CD4-positive, alpha-beta T cell (primary cell): ENCODE data around the gene KCNJ2. TPM values are rescaled to one million over a fixed set of nuclear protein-coding genes. Genes with fewer than 3 reads are reported as not detected.

Experiments used
- ATAC-seq: fragments of 200-7000 bp; cut with Tn5 transposase; one replicate; pipeline ENCODE4 v1.10.0; 2022; ENCODE audit warnings: mild to moderate bottlenecking; ENCODE audit not compliant: poor library complexity
- CTCF ChIA-PET: fragments of 350-600 bp; sonication (Branson Sonifier 250); formaldehyde crosslinking; loops from one replicate; lab custom pipeline; 2021; ENCODE audit warnings: antibody characterized with exemption, inconsistent platforms; lab: Charles Lee
- POLR2A ChIA-PET: fragments of 350-600 bp; sonication (Branson Sonifier 250); formaldehyde crosslinking; loops from one replicate; lab custom pipeline; 2021; ENCODE audit warnings: antibody characterized with exemption, inconsistent platforms; lab: Charles Lee
- DNase-seq, 14 experiments: peaks; one replicate each; pipeline ENCODE4 v3.0.0-alpha.2; 2013 to 2020; ENCODE audit warnings: mixed read lengths in 2 of 14
- H3K27ac ChIP-seq, 2 donors: one replicate each; pipeline versions ENCODE4 v1.5.1 to v1.7.0; 2013; ENCODE audit warnings: low read length in 2 of 2, low read depth in 1 of 2, mild to moderate bottlenecking in 1 of 2
- H3K27me3 ChIP-seq, 2 experiments: 1 replicate in 1 of 2; 2 replicates in 1 of 2; pipeline versions ENCODE4 v1.6.1 to v1.7.0; 2013; ENCODE audit warnings: low read length in 2 of 2, control low read depth in 1 of 2, mild to moderate bottlenecking in 1 of 2, moderate library complexity in 1 of 2; ENCODE audit not compliant: insufficient read depth in 2 of 2, control insufficient read depth in 1 of 2
- H3K36me3 ChIP-seq: one replicate; pipeline ENCODE4 v1.6.1; 2013; ENCODE audit warnings: low read length, control low read depth; ENCODE audit not compliant: insufficient read depth
- H3K4me1 ChIP-seq: one replicate; pipeline ENCODE4 v1.6.1; 2013; ENCODE audit warnings: low read length, control low read depth; ENCODE audit not compliant: insufficient read depth
- H3K4me3 ChIP-seq: one replicate; pipeline ENCODE4 v1.5.1; 2013; ENCODE audit warnings: mild to moderate bottlenecking, low read length, moderate library complexity
- H3K9me3 ChIP-seq, 2 experiments: 1 replicate in 1 of 2; 2 replicates in 1 of 2; pipeline versions ENCODE4 v1.6.1 to v1.7.0; 2013; ENCODE audit warnings: low read length in 2 of 2, mild to moderate bottlenecking in 2 of 2, control low read depth in 1 of 2, moderate library complexity in 1 of 2; ENCODE audit not compliant: control insufficient read depth in 1 of 2, insufficient read depth in 1 of 2
- H3K27ac Mint-ChIP-seq: one replicate; pipeline ENCODE4 v1.8.0; 2020; ENCODE audit warnings: mixed read lengths
- H3K27me3 Mint-ChIP-seq: one replicate; pipeline ENCODE4 v1.8.0; 2021; ENCODE audit warnings: mixed read lengths
- H3K36me3 Mint-ChIP-seq: one replicate; pipeline ENCODE4 v1.8.0; 2021; ENCODE audit warnings: low read depth, mixed read lengths
- H3K4me1 Mint-ChIP-seq: one replicate; pipeline ENCODE4 v1.8.0; 2021; ENCODE audit warnings: low read depth, mixed read lengths
- H3K4me3 Mint-ChIP-seq: one replicate; pipeline ENCODE4 v1.8.0; 2020; ENCODE audit warnings: mild to moderate bottlenecking, mixed read lengths
- H3K9me3 Mint-ChIP-seq: one replicate; pipeline ENCODE4 v1.8.0; 2020; ENCODE audit warnings: mixed read lengths
- intact Hi-C, 2 experiments: fragments of 100-400 bp; cut with DNase I in 1 of 2; cut with micrococcal nuclease in 1 of 2; formaldehyde crosslinking; loops; one replicate each; pipeline versions ENCODE4 v1.15.1 to v1.9.0; 2023 to 2025; cut with DNase I, micrococcal nuclease
- total RNA-seq, 174 experiments: library from RNA in 2 of 174; stranded (reverse) in 2 of 174; gene quantifications; one replicate each; pipeline ENCODE4 v1.2.3 and lab custom pipeline; 2021 to 2026
- TF ChIP-seq, protein P1 (sequence below): fragments of 200-600 bp; IDR thresholded peaks from one replicate; pipeline ENCODE4 v1.8.0; 2022; ENCODE audit warnings: antibody characterized with exemption, mild to moderate bottlenecking

The KCNJ2 gene
- total RNA-seq, 2 experiments from 2014 or later: not detected

DNA sequence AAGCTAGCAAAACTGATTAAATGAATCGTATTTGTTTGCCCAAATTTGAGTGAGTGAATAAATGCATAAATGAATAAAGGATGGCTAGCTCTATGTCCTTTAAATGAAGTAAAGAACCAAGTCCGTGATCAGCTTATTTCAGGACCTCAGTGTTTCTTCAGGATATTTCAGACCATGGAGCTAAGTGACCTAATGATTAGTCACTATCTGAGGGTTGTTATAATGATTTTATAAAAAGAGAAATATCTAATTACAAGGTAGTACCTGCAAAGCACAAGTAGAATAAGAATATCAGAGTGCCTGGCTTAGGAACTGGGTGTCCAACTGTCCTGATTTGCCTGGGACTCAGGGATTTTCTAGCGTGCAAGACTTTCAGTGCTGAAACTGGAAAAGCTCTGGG lies 12.5 kb downstream of the KCNJ2 start:
- intact Hi-C loops: no loop called here
- CTCF ChIA-PET: no interaction called here
- POLR2A ChIA-PET: no interaction called here
- no peaks in the 10 kb centered on the region for H3K36me3 Mint-ChIP-seq
- Histone ChIP-seq H3K36me3 (no peaks in the 10 kb centered on the region), H3K4me3 (no peak overlapping the region), H3K4me1 (no peaks in the 10 kb centered on the region), H3K27me3 (no peaks in the 10 kb centered on the region), H3K27ac (no peak overlapping the region), H3K9me3 (no peaks in the 10 kb centered on the region)
- H3K4me1 Mint-ChIP-seq: no peaks in the 10 kb centered on the region
- ATAC-seq: no peak
- H3K9me3 Mint-ChIP-seq: no peaks in the 10 kb centered on the region
- peaks cover 4% of the 10 kb centered on the region for H3K27me3 Mint-ChIP-seq
- no peak for DNase-seq
- H3K27ac Mint-ChIP-seq: no peak overlapping the region
- H3K4me3 Mint-ChIP-seq: no peak overlapping the region
- TF ChIP-seq, protein P1, sequence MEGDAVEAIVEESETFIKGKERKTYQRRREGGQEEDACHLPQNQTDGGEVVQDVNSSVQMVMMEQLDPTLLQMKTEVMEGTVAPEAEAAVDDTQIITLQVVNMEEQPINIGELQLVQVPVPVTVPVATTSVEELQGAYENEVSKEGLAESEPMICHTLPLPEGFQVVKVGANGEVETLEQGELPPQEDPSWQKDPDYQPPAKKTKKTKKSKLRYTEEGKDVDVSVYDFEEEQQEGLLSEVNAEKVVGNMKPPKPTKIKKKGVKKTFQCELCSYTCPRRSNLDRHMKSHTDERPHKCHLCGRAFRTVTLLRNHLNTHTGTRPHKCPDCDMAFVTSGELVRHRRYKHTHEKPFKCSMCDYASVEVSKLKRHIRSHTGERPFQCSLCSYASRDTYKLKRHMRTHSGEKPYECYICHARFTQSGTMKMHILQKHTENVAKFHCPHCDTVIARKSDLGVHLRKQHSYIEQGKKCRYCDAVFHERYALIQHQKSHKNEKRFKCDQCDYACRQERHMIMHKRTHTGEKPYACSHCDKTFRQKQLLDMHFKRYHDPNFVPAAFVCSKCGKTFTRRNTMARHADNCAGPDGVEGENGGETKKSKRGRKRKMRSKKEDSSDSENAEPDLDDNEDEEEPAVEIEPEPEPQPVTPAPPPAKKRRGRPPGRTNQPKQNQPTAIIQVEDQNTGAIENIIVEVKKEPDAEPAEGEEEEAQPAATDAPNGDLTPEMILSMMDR: no peak

DNA sequence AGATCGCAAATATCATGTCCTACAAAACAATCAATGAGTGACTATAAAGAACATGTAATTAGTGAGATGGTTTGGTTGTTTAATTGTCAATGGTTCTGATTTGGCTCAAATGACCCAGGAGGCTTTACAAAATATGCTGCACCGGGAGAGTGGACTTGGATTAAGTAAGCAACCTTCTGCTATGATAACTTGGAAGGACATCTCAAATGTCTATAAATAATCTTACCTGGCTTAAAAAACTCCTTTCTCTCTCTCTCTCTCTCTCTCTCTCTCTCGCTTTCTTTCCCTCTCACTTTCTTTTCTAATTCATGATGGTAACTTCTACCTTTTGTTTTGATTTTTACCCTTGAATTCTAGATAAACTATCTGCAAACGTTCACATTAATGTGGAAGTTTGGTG lies 14.2 kb downstream of the KCNJ2 start:
- no peak overlapping the region for H3K27ac ChIP-seq
- Mint-ChIP-seq H3K9me3 (no peaks in the 10 kb centered on the region), H3K4me3 (no peak overlapping the region), H3K27ac (no peak overlapping the region), H3K27me3 (peaks cover 4% of the 10 kb centered on the region), H3K36me3 (no peaks in the 10 kb centered on the region), H3K4me1 (no peaks in the 10 kb centered on the region)
- no peaks in the 10 kb centered on the region for H3K9me3 ChIP-seq
- CTCF ChIA-PET: no interaction called here
- TF ChIP-seq, protein P1: no peak
- H3K4me1 ChIP-seq: no peaks in the 10 kb centered on the region
- ATAC-seq: no peak
- no peak for DNase-seq
- H3K36me3 ChIP-seq: no peaks in the 10 kb centered on the region
- intact Hi-C loops: no loop called here
- POLR2A ChIA-PET: no interaction called here
- no peak overlapping the region for H3K4me3 ChIP-seq
- no peaks in the 10 kb centered on the region for H3K27me3 ChIP-seq

- no peak overlapping the region for H3K27ac ChIP-seq
- Mint-ChIP-seq H3K27ac (no peak overlapping the region), H3K4me1 (no peaks in the 10 kb centered on the region)
Measured at GRCh38 chr17:70184207-70184606, 14.9 kb downstream of the KCNJ2 start.

More at GRCh38 chr17:70184207-70184606, 14.9 kb downstream of the KCNJ2 start:
- no peaks in the 10 kb centered on the region for H3K36me3 ChIP-seq
- no peaks in the 10 kb centered on the region for H3K4me1 ChIP-seq
- H3K27me3 ChIP-seq: no peaks in the 10 kb centered on the region
- DNase-seq (no peak), ATAC-seq (no peak)
- ChIA-PET CTCF (no interaction called here), POLR2A (no interaction called here)
- H3K4me3 ChIP-seq: no peak overlapping the region
- intact Hi-C loops: no loop called here
- peaks cover 4% of the 10 kb centered on the region for H3K27me3 Mint-ChIP-seq
- no peaks in the 10 kb centered on the region for H3K9me3 Mint-ChIP-seq
- no peak overlapping the region for H3K4me3 Mint-ChIP-seq
- no peaks in the 10 kb centered on the region for H3K9me3 ChIP-seq
- TF ChIP-seq, protein P1: no peak
- no peaks in the 10 kb centered on the region for H3K36me3 Mint-ChIP-seq
